CD4-positive, CD25-positive, alpha-beta regulatory T cell (primary cell): ENCODE data around the gene ZNF624. TPM values are rescaled to one million over a fixed set of nuclear protein-coding genes. Genes with fewer than 3 reads are reported as not detected.
A peak's percentile ranks its signal among the peaks of the same experiment; 100 is the strongest.
"Not testable (repeated sequence)": the region's sequence is repeated elsewhere in the genome, so short reads cannot be mapped to it uniquely, and the experiment has no call there.

ENCODE experiments used
- ATAC-seq, 2 donors: fragments of 150-1000 bp; cut with Tn5 transposase; one replicate each; pipeline ENCODE4 v1.10.0; 2021; ENCODE audit warnings: low read depth in 2 of 2, moderate number of reproducible peaks in 2 of 2, moderate library complexity in 1 of 2
- DNase-seq, 3 donors: peaks; one replicate each; pipeline versions ENCODE4 v3.0.0 to v3.0.0-alpha.2; 2012 to 2022; ENCODE audit warnings: mixed read lengths in 1 of 3
- H3K27ac ChIP-seq: one replicate; pipeline ENCODE4 v1.7.0; 2013; ENCODE audit warnings: mild to moderate bottlenecking, low read length; ENCODE audit not compliant: insufficient read depth, poor library complexity, severe bottlenecking
- H3K27me3 ChIP-seq: one replicate; pipeline ENCODE4 v1.7.0; 2013; ENCODE audit warnings: low read length; ENCODE audit not compliant: control insufficient read depth, insufficient read depth
- H3K36me3 ChIP-seq: one replicate; pipeline ENCODE4 v1.7.0; 2013; ENCODE audit warnings: mild to moderate bottlenecking, low read length, moderate library complexity; ENCODE audit not compliant: control insufficient read depth, insufficient read depth
- H3K4me1 ChIP-seq: 2 replicates; pipeline ENCODE4 v1.7.0; 2013; ENCODE audit warnings: mild to moderate bottlenecking, low read length; ENCODE audit not compliant: insufficient read depth, control insufficient read depth, poor library complexity, severe bottlenecking
- H3K4me3 ChIP-seq: one replicate; pipeline ENCODE4 v1.7.0; 2013; ENCODE audit warnings: low read depth, mild to moderate bottlenecking, low read length, moderate library complexity
- H3K9me3 ChIP-seq, 2 experiments: 1 replicate in 1 of 2; 2 replicates in 1 of 2; pipeline ENCODE4 v1.7.0; 2013; ENCODE audit warnings: low read length in 2 of 2, mild to moderate bottlenecking in 1 of 2, moderate library complexity in 1 of 2; ENCODE audit not compliant: control insufficient read depth in 2 of 2
- H3K27ac Mint-ChIP-seq, 3 donors: one replicate each; pipeline ENCODE4 v1.8.0; 2020 to 2022; ENCODE audit warnings: mild to moderate bottlenecking in 3 of 3, mixed read lengths in 3 of 3, moderate library complexity in 2 of 3
- H3K27me3 Mint-ChIP-seq: one replicate; pipeline ENCODE4 v1.8.0; 2022; ENCODE audit warnings: mild to moderate bottlenecking, mixed read lengths
- H3K36me3 Mint-ChIP-seq: one replicate; pipeline ENCODE4 v1.8.0; 2020; ENCODE audit warnings: mixed read lengths
- H3K4me1 Mint-ChIP-seq, 4 donors: one replicate each; pipeline ENCODE4 v1.8.0; 2020 to 2022; ENCODE audit warnings: mixed read lengths in 4 of 4, mild to moderate bottlenecking in 1 of 4
- H3K4me3 Mint-ChIP-seq, 4 donors: one replicate each; pipeline ENCODE4 v1.8.0; 2020 to 2022; ENCODE audit warnings: mild to moderate bottlenecking in 4 of 4, mixed read lengths in 4 of 4, moderate library complexity in 3 of 4
- H3K9me3 Mint-ChIP-seq, 7 donors: one replicate each; pipeline ENCODE4 v1.8.0; 2020 to 2022; ENCODE audit warnings: mixed read lengths in 7 of 7, mild to moderate bottlenecking in 3 of 7, moderate library complexity in 2 of 7
- polyA plus RNA-seq, 4 donors: library from polyadenylated mRNA; unstranded; fragments of 300-500 nt; fragmentation: Illumina TruSeq; gene quantifications; one replicate each; pipeline ENCODE4 v1.2.3, GENCODE V29; 2021
- total RNA-seq: library from RNA; stranded (reverse); gene quantifications from one replicate; pipeline ENCODE4 v1.2.3, GENCODE V29; 2022

ZNF624 gene
- total and polyA plus RNA-seq, 5 donors from 2014 or later, result 2.5 to 6.2 (median 4.4) TPM

DNA sequence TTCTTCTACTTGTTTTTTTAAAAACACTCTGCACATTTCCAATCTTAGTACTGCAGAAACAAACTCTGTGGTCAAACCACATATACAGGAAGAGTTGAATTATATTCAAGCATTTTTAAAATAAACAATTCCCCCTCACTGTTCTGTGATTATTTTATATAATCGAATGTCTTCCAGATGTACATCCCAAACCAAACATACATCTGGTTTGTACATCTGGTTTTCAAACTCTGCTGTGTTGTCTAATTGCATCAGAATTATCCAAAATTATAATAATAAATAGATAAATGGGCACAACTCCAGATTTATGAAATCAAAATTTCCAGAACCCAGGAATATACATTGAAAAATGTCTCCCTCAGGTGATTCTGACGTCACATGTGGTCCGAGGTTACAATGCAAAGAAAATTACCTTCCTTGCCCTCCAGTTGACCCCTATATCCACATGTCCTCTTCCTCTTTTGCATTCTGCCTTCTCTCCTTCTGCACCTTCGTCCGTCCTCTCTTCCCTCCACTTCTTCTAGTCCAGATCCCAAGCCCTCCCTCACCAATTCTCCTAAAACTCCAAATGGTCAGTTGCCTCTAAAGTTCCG, 23.1 kb upstream of the ZNF624 start:
- Mint-ChIP-seq H3K9me3 (peaks cover 0 to 1% (median 0%) of the 10 kb centered on the region in 7 donors), H3K4me1 (peaks cover 0 to 10% (median under 1%) of the 10 kb centered on the region in 4 donors), H3K27ac (no peak overlapping the region), H3K4me3 (no peak overlapping the region), H3K27me3 (peaks cover 48% of the 10 kb centered on the region), H3K36me3 (no peaks in the 10 kb centered on the region)
- H3K4me3 ChIP-seq, result no peak overlapping the region
- H3K27me3 ChIP-seq, result peaks cover 5% of the 10 kb centered on the region
- H3K4me1 ChIP-seq, result no peaks in the 10 kb centered on the region
- no peak overlapping the region for H3K27ac ChIP-seq
- DNase-seq (no peak), ATAC-seq (no peak)
- no peaks in the 10 kb centered on the region for H3K9me3 ChIP-seq
- no peaks in the 10 kb centered on the region for H3K36me3 ChIP-seq

DNA sequence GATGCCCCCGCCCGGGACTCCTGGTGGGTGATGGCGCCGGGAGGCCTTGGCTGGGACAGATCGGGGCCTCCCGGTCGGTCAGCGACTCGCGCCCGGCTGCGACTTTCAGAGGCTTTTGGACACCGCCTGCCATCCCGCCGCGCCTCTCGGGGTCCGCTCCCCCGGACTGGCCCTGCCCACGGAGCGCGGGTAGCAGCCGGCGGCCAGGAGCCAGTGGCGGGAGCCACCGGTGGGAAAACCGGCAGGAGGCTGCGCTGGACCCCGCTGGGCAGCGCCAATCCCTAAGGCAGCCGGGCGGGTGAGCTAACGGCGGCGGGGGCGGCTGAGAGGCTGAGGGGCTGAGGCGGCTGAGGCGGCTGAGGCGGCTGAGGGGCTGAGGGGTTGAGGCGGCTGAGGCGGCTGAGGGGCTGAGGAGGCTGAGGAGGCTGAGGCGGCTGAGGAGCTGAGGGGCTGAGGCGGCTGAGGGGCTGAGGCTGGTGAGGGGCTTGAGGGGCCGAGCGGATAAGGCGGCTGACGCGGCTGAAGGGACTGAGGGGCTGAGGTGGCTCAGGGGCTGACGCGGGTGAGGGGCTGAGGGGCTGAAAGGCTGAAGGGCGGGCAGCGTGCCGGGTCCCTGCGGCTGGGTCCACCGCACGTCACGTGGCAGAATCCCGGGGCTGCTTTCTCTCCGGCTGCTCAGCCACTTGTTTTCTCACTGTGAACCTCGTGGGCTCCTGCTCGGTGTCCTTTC, 13.4 kb upstream of the ZNF624 start:
- H3K36me3 Mint-ChIP-seq, H3K4me1 ChIP-seq, ATAC-seq, H3K9me3 ChIP-seq, H3K36me3 ChIP-seq, H3K9me3 Mint-ChIP-seq, H3K27ac ChIP-seq, H3K4me1 Mint-ChIP-seq, H3K4me3 ChIP-seq: not testable (repeated sequence)
- H3K27me3 ChIP-seq, result peaks cover 18% of the 10 kb centered on the region
- Mint-ChIP-seq H3K4me3 (peak overlapping the region in 2 of 4 donors; percentile 46 to 68), H3K27me3 (peaks cover 34% of the 10 kb centered on the region), H3K27ac (peak overlapping the region in 1 of 3 donors; percentile 80)
- DNase-seq, result peak in 1 of 3 donors; percentile 2

DNA sequence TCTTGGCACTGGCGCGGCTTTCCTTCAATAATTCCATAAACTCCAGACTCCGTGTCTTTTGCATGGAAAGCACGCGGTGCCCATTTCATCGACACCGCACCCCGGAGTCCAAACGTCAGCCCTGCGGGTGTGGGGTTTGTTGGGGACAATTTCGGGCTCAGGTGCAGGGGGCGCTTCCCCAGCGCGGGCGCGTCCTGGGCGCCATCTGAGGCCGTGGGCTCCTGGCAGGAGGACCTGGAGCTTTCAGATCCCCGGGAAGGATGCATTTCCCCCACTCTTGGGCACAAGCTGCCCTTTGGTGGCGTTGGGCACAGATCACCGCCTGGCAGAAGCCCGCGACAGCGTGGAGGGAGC, 12.9 kb upstream of the ZNF624 start:
- peaks cover 17% of the 10 kb centered on the region for H3K27me3 ChIP-seq

DNA sequence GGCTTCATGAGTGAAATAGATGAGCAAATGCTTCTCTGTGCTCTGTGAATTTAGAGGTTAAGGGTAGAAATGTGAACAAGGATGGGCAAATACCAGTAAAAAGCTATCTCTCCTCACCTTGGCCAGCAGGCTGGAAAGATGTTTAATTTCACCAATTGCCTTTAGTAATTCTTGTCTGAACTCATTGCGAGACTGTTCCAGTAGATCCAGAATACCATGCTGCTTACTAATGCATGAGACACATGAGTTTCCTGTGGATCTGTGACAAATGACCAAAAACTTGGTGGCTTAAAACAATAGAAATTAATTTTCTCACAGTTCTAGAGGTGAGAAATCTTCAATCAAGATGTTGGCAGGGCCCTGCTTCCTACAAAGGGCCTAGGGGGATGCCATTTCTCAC, 9.3 kb upstream of the ZNF624 start:
- H3K9me3 ChIP-seq, result peaks cover 0 to 2% of the 10 kb centered on the region in 2 experiments
- H3K9me3 Mint-ChIP-seq, result peaks cover 0 to 2% (median 0%) of the 10 kb centered on the region in 7 donors
- no peak overlapping the region for H3K27ac ChIP-seq
- no peak overlapping the region for H3K4me3 ChIP-seq
- DNase-seq, result no peak
- peaks cover 0 to 5% (median 4%) of the 10 kb centered on the region in 4 donors for H3K4me1 Mint-ChIP-seq
- H3K36me3 ChIP-seq, result no peaks in the 10 kb centered on the region
- no peaks in the 10 kb centered on the region for H3K36me3 Mint-ChIP-seq
- no peak overlapping the region for H3K4me3 Mint-ChIP-seq
- H3K27me3 ChIP-seq, result peaks cover 4% of the 10 kb centered on the region
- peaks cover 55% of the 10 kb centered on the region for H3K27me3 Mint-ChIP-seq
- ATAC-seq, result no peak
- peaks cover 5% of the 10 kb centered on the region for H3K4me1 ChIP-seq
- H3K27ac Mint-ChIP-seq, result no peak overlapping the region

More for the DNA sequence above, 12.9 kb upstream of the ZNF624 start:
- H3K4me1 Mint-ChIP-seq, DNase-seq, H3K36me3 ChIP-seq, H3K4me1 ChIP-seq, H3K4me3 Mint-ChIP-seq, H3K27ac Mint-ChIP-seq, ATAC-seq, H3K9me3 ChIP-seq, H3K9me3 Mint-ChIP-seq, H3K27ac ChIP-seq, H3K4me3 ChIP-seq, H3K36me3 Mint-ChIP-seq: not testable (repeated sequence)
- peaks cover 38% of the 10 kb centered on the region for H3K27me3 Mint-ChIP-seq

DNA sequence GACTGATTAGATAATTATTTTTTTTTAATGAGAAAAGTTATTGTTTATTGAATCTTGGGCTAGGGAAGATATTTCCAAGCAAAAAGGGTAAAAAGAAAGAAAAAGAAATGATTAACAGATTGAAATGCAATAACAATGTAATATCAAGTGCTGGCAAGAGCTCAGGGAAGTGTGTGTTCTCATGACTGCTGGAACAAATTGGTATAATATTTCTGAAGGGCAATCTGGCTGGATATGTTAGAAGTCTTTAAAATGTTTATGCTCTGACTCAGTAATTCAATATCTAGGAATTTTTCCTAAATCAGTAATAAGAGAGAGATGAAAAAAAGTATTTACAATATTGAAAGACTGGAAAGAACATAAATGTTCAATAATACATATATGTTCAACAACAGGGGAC, 7.6 kb upstream of the ZNF624 start:
- Histone ChIP-seq H3K4me3 (no peak overlapping the region), H3K9me3 (peaks cover 0 to 2% of the 10 kb centered on the region in 2 experiments), H3K27me3 (peaks cover 4% of the 10 kb centered on the region), H3K4me1 (no peaks in the 10 kb centered on the region), H3K27ac (no peak overlapping the region), H3K36me3 (no peaks in the 10 kb centered on the region)
- DNase-seq (no peak), ATAC-seq (no peak)
- H3K27ac Mint-ChIP-seq, result no peak overlapping the region
- peaks cover 55% of the 10 kb centered on the region for H3K27me3 Mint-ChIP-seq
- no peaks in the 10 kb centered on the region for H3K36me3 Mint-ChIP-seq
- no peak overlapping the region for H3K4me3 Mint-ChIP-seq
- peaks cover 0 to 4% (median 0%) of the 10 kb centered on the region in 4 donors for H3K4me1 Mint-ChIP-seq
- H3K9me3 Mint-ChIP-seq, result peaks cover 0 to 2% (median 0%) of the 10 kb centered on the region in 7 donors

DNA sequence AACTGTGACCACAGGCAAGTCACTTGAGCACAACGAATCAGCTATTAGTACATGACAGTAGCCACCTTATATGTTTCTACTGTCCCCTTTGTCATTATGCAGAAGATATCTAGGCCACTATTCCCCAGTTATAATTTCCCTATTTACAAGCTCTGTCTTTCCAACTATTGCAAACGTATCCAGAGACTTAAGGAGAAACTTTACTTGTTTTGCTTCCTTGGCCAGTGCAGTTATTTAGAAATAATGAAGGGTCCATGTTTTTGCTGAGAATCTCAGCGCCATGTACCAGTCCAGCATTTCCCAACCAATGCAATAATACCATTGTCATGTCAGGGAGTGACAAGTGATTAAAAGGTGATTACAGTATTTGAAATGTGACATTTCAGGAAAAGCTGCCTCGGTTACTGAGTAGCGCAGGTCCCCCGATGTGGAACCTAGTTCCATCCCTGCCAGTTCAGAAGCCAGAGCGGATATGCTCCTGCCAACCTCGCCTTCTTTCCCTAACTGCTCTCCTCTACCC, 743 bp downstream of the ZNF624 start:
- Histone ChIP-seq H3K4me3 (peak overlapping the region; percentile 71), H3K9me3 (no peaks in the 10 kb centered on the region), H3K27ac (no peak overlapping the region), H3K4me1 (peaks cover 19% of the 10 kb centered on the region), H3K36me3 (peaks cover 4% of the 10 kb centered on the region), H3K27me3 (peaks cover 6% of the 10 kb centered on the region)
- Mint-ChIP-seq H3K4me1 (peaks cover 10 to 25% (median 17%) of the 10 kb centered on the region in 4 donors), H3K4me3 (peak overlapping the region; percentile 80 to 94 (median 88)), H3K27ac (peak overlapping the region in 1 of 3 donors; percentile 18), H3K36me3 (peaks cover 6% of the 10 kb centered on the region), H3K9me3 (no peaks in the 10 kb centered on the region), H3K27me3 (peaks cover 20% of the 10 kb centered on the region)
- ATAC-seq (no peak), DNase-seq (no peak)

GRCh38 chr17:16652252-16652651, 1.4 kb downstream of the ZNF624 start:
- Mint-ChIP-seq H3K27me3 (peaks cover 14% of the 10 kb centered on the region), H3K27ac (peak overlapping the region in 2 of 3 donors; percentile 14 to 18), H3K4me3 (peak overlapping the region; percentile 68 to 92 (median 82)), H3K9me3 (no peaks in the 10 kb centered on the region), H3K4me1 (peaks cover 10 to 27% (median 17%) of the 10 kb centered on the region in 4 donors), H3K36me3 (peaks cover 6% of the 10 kb centered on the region)
- no peak for DNase-seq
- H3K9me3 ChIP-seq, result no peaks in the 10 kb centered on the region
- no peak for ATAC-seq
- peaks cover 19% of the 10 kb centered on the region for H3K4me1 ChIP-seq
- peaks cover 4% of the 10 kb centered on the region for H3K36me3 ChIP-seq
- H3K27me3 ChIP-seq, result peaks cover 6% of the 10 kb centered on the region
- no peak overlapping the region for H3K27ac ChIP-seq
- peak overlapping the region; percentile 71 for H3K4me3 ChIP-seq
